ENCODE data around the gene SMYD3.

DNA sequence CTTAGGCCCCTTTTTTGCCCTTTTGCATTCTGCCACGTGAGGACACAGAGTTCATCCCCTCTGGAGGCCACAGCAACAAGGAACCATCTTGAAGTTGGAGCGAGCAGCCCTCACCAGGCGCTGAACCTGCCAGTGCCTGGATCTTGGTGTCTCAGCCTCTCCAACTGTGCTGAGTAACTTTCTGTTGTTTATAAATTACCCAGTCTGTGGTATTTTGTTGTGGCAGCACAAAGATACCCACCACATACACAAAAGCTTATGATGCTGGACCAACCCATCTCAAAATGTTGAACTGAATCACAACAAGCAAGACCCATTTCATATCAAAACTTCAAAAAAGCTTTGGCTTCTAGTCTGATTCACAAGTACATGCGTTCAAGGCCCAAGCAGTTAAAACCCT is 702.4 kb downstream of the SMYD3 start:
- TF ChIP-seq, protein P1, sequence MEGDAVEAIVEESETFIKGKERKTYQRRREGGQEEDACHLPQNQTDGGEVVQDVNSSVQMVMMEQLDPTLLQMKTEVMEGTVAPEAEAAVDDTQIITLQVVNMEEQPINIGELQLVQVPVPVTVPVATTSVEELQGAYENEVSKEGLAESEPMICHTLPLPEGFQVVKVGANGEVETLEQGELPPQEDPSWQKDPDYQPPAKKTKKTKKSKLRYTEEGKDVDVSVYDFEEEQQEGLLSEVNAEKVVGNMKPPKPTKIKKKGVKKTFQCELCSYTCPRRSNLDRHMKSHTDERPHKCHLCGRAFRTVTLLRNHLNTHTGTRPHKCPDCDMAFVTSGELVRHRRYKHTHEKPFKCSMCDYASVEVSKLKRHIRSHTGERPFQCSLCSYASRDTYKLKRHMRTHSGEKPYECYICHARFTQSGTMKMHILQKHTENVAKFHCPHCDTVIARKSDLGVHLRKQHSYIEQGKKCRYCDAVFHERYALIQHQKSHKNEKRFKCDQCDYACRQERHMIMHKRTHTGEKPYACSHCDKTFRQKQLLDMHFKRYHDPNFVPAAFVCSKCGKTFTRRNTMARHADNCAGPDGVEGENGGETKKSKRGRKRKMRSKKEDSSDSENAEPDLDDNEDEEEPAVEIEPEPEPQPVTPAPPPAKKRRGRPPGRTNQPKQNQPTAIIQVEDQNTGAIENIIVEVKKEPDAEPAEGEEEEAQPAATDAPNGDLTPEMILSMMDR (conservative IDR thresholded peaks at IDR 0.05; ENCODE audit: low read length): no peak
- no peak for TF ChIP-seq EZH2phosphoT487 (IDR thresholded peaks at IDR 0.05; ENCODE audit: borderline replicate concordance)

Data from Loucy (cell line).